Neural cell (in vitro differentiated cells): ENCODE data around the gene ADAMTS14.

Source experiments
- EZH2 ChIP-seq: fragments of 200-600, 300-800 bp; shearing (Covaris generic), sonication (generic); IDR thresholded peaks from 2 replicates; pipeline ENCODE4 v1.6.1; 2014; ENCODE audit warnings: antibody characterized with exemption, low read length, borderline replicate concordance, mild to moderate bottlenecking; ENCODE audit not compliant: insufficient read depth, poor library complexity, severe bottlenecking
- REST ChIP-seq: IDR thresholded peaks from 2 replicates; pipeline ENCODE4 v1.6.1; 2012; ENCODE audit warnings: borderline replicate concordance
- SMC3 ChIP-seq: fragments of 450-650 bp; conservative IDR thresholded peaks from 2 replicates; pipeline ENCODE4 v1.6.1; 2014; ENCODE audit warnings: antibody characterized with exemption, mild to moderate bottlenecking, moderate library complexity; ENCODE audit not compliant: poor library complexity
- TAF1 ChIP-seq: IDR thresholded peaks from 2 replicates; pipeline ENCODE4 v1.6.1; 2012; ENCODE audit warnings: low read depth
- TF ChIP-seq, protein P1 (sequence below): fragments of 450-650 bp; IDR thresholded peaks from 2 replicates; pipeline ENCODE4 v1.5.1; 2014; ENCODE audit warnings: antibody characterized with exemption, mild to moderate bottlenecking, moderate library complexity; ENCODE audit not compliant: poor library complexity, severe bottlenecking

DNA sequence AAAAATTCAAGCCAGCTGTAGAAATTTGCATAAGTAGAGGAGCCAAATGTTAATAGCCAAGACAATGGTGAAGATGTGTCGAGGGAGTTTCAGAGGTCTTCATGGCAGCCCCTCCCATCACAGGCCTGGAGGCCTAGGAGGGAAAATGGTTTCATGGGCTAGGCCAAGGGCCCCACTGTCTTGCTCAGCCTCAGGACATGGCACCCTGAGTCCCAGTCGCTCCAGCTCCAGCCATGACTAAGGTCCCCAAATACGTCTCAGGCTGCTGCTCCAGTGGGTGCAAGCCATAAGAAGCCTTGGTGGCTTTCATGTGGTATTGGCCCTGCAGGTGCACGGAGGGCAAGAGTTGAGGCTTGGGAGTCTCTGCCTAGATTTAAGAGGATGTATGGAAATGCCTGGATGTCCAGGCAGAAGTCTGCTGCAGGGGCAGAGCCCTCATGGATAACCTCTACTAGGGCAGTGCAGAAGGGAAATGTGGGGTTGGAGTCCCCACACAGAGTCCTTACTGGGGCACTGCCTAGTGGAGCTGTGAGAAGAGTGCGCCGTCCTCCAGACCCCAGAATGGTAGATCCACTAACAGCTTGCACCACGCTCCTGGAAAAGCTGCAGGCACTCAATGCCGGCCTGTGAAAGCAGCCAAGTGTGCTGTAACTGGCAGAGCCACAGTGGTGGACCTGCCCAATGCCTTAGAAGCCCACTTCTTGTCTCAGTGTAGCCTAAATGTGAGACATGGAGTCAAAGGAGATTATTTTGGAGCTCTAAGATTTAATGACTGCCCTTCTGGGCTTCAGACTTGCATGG is 93.7 kb downstream of the ADAMTS14 start:
- TF ChIP-seq REST (no peak), EZH2 (no peak), TAF1 (no peak), SMC3 (no peak)
- TF ChIP-seq, protein P1, sequence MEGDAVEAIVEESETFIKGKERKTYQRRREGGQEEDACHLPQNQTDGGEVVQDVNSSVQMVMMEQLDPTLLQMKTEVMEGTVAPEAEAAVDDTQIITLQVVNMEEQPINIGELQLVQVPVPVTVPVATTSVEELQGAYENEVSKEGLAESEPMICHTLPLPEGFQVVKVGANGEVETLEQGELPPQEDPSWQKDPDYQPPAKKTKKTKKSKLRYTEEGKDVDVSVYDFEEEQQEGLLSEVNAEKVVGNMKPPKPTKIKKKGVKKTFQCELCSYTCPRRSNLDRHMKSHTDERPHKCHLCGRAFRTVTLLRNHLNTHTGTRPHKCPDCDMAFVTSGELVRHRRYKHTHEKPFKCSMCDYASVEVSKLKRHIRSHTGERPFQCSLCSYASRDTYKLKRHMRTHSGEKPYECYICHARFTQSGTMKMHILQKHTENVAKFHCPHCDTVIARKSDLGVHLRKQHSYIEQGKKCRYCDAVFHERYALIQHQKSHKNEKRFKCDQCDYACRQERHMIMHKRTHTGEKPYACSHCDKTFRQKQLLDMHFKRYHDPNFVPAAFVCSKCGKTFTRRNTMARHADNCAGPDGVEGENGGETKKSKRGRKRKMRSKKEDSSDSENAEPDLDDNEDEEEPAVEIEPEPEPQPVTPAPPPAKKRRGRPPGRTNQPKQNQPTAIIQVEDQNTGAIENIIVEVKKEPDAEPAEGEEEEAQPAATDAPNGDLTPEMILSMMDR, result no peak
